WTC11 (cell line): ENCODE measurements around the gene ADAT3. TPM values are rescaled to one million over a fixed set of nuclear protein-coding genes. Genes with fewer than 3 reads are reported as not detected.

Experiments used
- ATAC-seq: fragments of 200-7000 bp; cut with Tn5 transposase; 2 replicates; pipeline ENCODE4 v1.10.0; 2021; ENCODE audit warnings: mild to moderate bottlenecking, moderate library complexity
- CTCF ChIA-PET: fragments of 300-600 bp; sonication (Branson Sonifier 250); formaldehyde crosslinking; loops from one replicate; lab custom pipeline; 2021; ENCODE audit warnings: antibody characterized with exemption; lab: Charles Lee
- POLR2A ChIA-PET: fragments of 350-600 bp; sonication (Branson Sonifier 250); formaldehyde crosslinking; loops from one replicate; lab custom pipeline; 2021; ENCODE audit warnings: antibody characterized with exemption; lab: Charles Lee
- DNase-seq: peaks from one replicate; pipeline ENCODE4 v3.0.0; 2021; ENCODE audit warnings: low spot score
- H3K27ac Mint-ChIP-seq: 2 replicates; pipeline ENCODE4 v1.8.0; 2021; ENCODE audit warnings: mixed read lengths
- H3K27me3 Mint-ChIP-seq: 2 replicates; pipeline ENCODE4 v1.8.0; 2021; ENCODE audit warnings: low read depth, mild to moderate bottlenecking, moderate library complexity, mixed read lengths
- H3K36me3 Mint-ChIP-seq: 2 replicates; pipeline ENCODE4 v1.8.0; 2021; ENCODE audit warnings: mixed read lengths
- H3K4me1 Mint-ChIP-seq: 2 replicates; pipeline ENCODE4 v1.8.0; 2022; ENCODE audit warnings: mixed read lengths
- H3K4me3 Mint-ChIP-seq: 2 replicates; pipeline ENCODE4 v1.8.0; 2021; ENCODE audit warnings: mild to moderate bottlenecking, moderate library complexity, mixed read lengths
- H3K9me3 Mint-ChIP-seq: 2 replicates; pipeline ENCODE4 v1.8.0; 2021; ENCODE audit warnings: mixed read lengths
- ATF1 ChIP-seq: sonication (generic); formaldehyde crosslinking; IDR thresholded peaks from 2 replicates; pipeline ENCODE4 v1.8.1; 2023; ENCODE audit warnings: mild to moderate bottlenecking, moderate library complexity, missing genetic modification reagents
- CDX4 ChIP-seq: fragments of 250-450 bp; sonication (Bioruptor Pico); IDR thresholded peaks from 2 replicates; pipeline ENCODE4 v1.9.0; 2021; ENCODE audit warnings: moderate library complexity, mild to moderate bottlenecking, inconsistent platforms, borderline replicate concordance
- CREB1 ChIP-seq: sonication (generic); formaldehyde crosslinking; IDR thresholded peaks from 2 replicates; pipeline ENCODE4 v1.8.0; 2023; ENCODE audit warnings: mild to moderate bottlenecking, missing genetic modification reagents
- E2F4 ChIP-seq: sonication (generic); formaldehyde crosslinking; IDR thresholded peaks from 2 replicates; pipeline ENCODE4 v1.8.1; 2022; ENCODE audit warnings: low read depth, mild to moderate bottlenecking, moderate library complexity, missing genetic modification reagents, borderline replicate concordance
- E2F5 ChIP-seq: sonication (generic); formaldehyde crosslinking; IDR thresholded peaks from 2 replicates; pipeline ENCODE4 v1.8.1; 2022; ENCODE audit warnings: mild to moderate bottlenecking, moderate library complexity, missing genetic modification reagents
- ERG ChIP-seq: fragments of 250-450 bp; sonication (Bioruptor Pico); IDR thresholded peaks from 2 replicates; pipeline ENCODE4 v1.8.0; 2021; ENCODE audit warnings: mild to moderate bottlenecking
- HMGA2 ChIP-seq: fragments of 250-450 bp; sonication (Bioruptor Pico); IDR thresholded peaks from 2 replicates; pipeline ENCODE4 v1.4.0; 2021; ENCODE audit warnings: mild to moderate bottlenecking, moderate library complexity
- HMGXB4 ChIP-seq: sonication (generic); formaldehyde crosslinking; IDR thresholded peaks from 2 replicates; pipeline ENCODE4 v1.8.1; 2023; ENCODE audit warnings: mild to moderate bottlenecking, moderate library complexity, missing genetic modification reagents
- IRF2 ChIP-seq: sonication (generic); formaldehyde crosslinking; IDR thresholded peaks from 2 replicates; pipeline ENCODE4 v1.8.0; 2022; ENCODE audit warnings: low read depth, missing genetic modification reagents, borderline replicate concordance
- JAZF1 ChIP-seq: fragments of 250-450 bp; sonication (Bioruptor Pico); IDR thresholded peaks from 2 replicates; pipeline ENCODE4 v1.9.0; 2021; ENCODE audit warnings: moderate library complexity, mild to moderate bottlenecking, inconsistent platforms
- JUN ChIP-seq: sonication (generic); formaldehyde crosslinking; IDR thresholded peaks from 2 replicates; pipeline ENCODE4 v1.8.0; 2023; ENCODE audit warnings: mild to moderate bottlenecking, missing genetic modification reagents
- MXD4 ChIP-seq: fragments of 250-450 bp; sonication (Bioruptor Pico); IDR thresholded peaks from 2 replicates; pipeline ENCODE4 v1.8.0; 2021; ENCODE audit warnings: mild to moderate bottlenecking, moderate library complexity, borderline replicate concordance
- NFYB ChIP-seq: sonication (generic); formaldehyde crosslinking; conservative IDR thresholded peaks from 2 replicates; pipeline ENCODE4 v1.8.0; 2022; ENCODE audit warnings: low read depth, missing genetic modification reagents
- NR1H2 ChIP-seq: sonication (generic); formaldehyde crosslinking; IDR thresholded peaks from 2 replicates; pipeline ENCODE4 v1.9.0; 2021; ENCODE audit warnings: mild to moderate bottlenecking, moderate library complexity, missing genetic modification reagents
- OVOL2 ChIP-seq: fragments of 250-450 bp; sonication (Bioruptor Pico); IDR thresholded peaks from 2 replicates; pipeline ENCODE4 v1.9.0; 2021; ENCODE audit warnings: mild to moderate bottlenecking, borderline replicate concordance
- PREB ChIP-seq: sonication (generic); formaldehyde crosslinking; IDR thresholded peaks from 2 replicates; pipeline ENCODE4 v1.8.1; 2022; ENCODE audit warnings: mild to moderate bottlenecking, missing genetic modification reagents, moderate library complexity, borderline replicate concordance
- TCF7 ChIP-seq: sonication (generic); formaldehyde crosslinking; IDR thresholded peaks from 2 replicates; pipeline ENCODE4 v1.8.0; 2022; ENCODE audit warnings: mild to moderate bottlenecking, low read depth, missing genetic modification reagents, moderate library complexity
- TEAD1 ChIP-seq: sonication (generic); formaldehyde crosslinking; IDR thresholded peaks from 2 replicates; pipeline ENCODE4 v1.8.0; 2022; ENCODE audit warnings: mild to moderate bottlenecking, missing genetic modification reagents
- USF1 ChIP-seq: sonication (generic); formaldehyde crosslinking; IDR thresholded peaks from 2 replicates; pipeline ENCODE4 v1.8.0; 2022; ENCODE audit warnings: mild to moderate bottlenecking, missing genetic modification reagents
- ZBTB21 ChIP-seq: sonication (generic); formaldehyde crosslinking; IDR thresholded peaks from 2 replicates; pipeline ENCODE4 v1.8.1; 2023; ENCODE audit warnings: mild to moderate bottlenecking, missing genetic modification reagents, borderline replicate concordance
- ZBTB43 ChIP-seq: sonication (generic); formaldehyde crosslinking; IDR thresholded peaks from 2 replicates; pipeline ENCODE4 v1.8.1; 2023; ENCODE audit warnings: mild to moderate bottlenecking, missing genetic modification reagents
- ZMAT4 ChIP-seq: fragments of 250-450 bp; sonication (Bioruptor Pico); IDR thresholded peaks from 2 replicates; pipeline ENCODE4 v1.9.0; 2021; ENCODE audit warnings: mild to moderate bottlenecking
- ZNF219 ChIP-seq: sonication (generic); formaldehyde crosslinking; IDR thresholded peaks from 2 replicates; pipeline ENCODE4 v1.8.0; 2023; ENCODE audit warnings: missing genetic modification reagents, mild to moderate bottlenecking, borderline replicate concordance
- total RNA-seq: library from RNA; stranded (reverse); gene quantifications from 3 replicates; pipeline ENCODE4 v1.2.3, GENCODE V29; 2021

ADAT3 gene
- total RNA-seq, 1 experiment from 2014 or later = 20.3 TPM

- TF ChIP-seq JAZF1 (CRISPR knock-in tag) (no peak), ZNF219 (CRISPR knock-in tag) (no peak), ZMAT4 (CRISPR knock-in tag) (no peak), E2F5 (CRISPR knock-in tag) (no peak)
- TF ChIP-seq, all 79 proteins: peak for 0
- CTCF ChIA-PET = no interaction called here
These were observed 13.8 kb downstream of the ADAT3 start for GRCh38 chr19:1918975-1919374.

GRCh38 chr19:1920644-1921043 is 15.4 kb downstream of the ADAT3 start:
- Mint-ChIP-seq H3K27ac (no peak overlapping the region), H3K9me3 (no peaks in the 10 kb centered on the region), H3K4me1 (no peaks in the 10 kb centered on the region), H3K27me3 (no peaks in the 10 kb centered on the region), H3K4me3 (no peak overlapping the region), H3K36me3 (peaks cover 35% of the 10 kb centered on the region)
- ChIA-PET POLR2A (no interaction called here), CTCF (interaction anchor here (1.1 to 1.3 kb wide), 2 partner anchors 9 to 23 kb away, joined by 3 to 5 read pairs; no protein-coding TSS in a partner anchor)
- TF ChIP-seq ZBTB21 = no peak
- no peak for TF ChIP-seq CREB1 (CRISPR knock-in tag)
- TF ChIP-seq OVOL2 (CRISPR knock-in tag) = no peak
- TF ChIP-seq JUN (CRISPR knock-in tag) = no peak
- no peak for TF ChIP-seq IRF2 (CRISPR knock-in tag)
- no peak for TF ChIP-seq ATF1 (CRISPR knock-in tag)
- no peak for TF ChIP-seq NR1H2 (CRISPR knock-in tag)
- no peak for TF ChIP-seq TCF7 (CRISPR knock-in tag)
- TF ChIP-seq HMGA2 (CRISPR knock-in tag) = no peak
- TF ChIP-seq CDX4 (CRISPR knock-in tag) = no peak
- TF ChIP-seq ZBTB43 (CRISPR knock-in tag) = no peak
- no peak for TF ChIP-seq E2F4
- TF ChIP-seq PREB (CRISPR knock-in tag) = no peak
- TF ChIP-seq NFYB = no peak
- ATAC-seq = no peak
- DNase-seq = no peak

More at GRCh38 chr19:1918975-1919374, 13.8 kb downstream of the ADAT3 start:
- H3K27ac Mint-ChIP-seq = no peak overlapping the region
- no peak for ATAC-seq
- H3K4me1 Mint-ChIP-seq = no peaks in the 10 kb centered on the region
- DNase-seq = no peak
- POLR2A ChIA-PET = no interaction called here
- no peaks in the 10 kb centered on the region for H3K9me3 Mint-ChIP-seq
- no peaks in the 10 kb centered on the region for H3K27me3 Mint-ChIP-seq
- H3K4me3 Mint-ChIP-seq = no peak overlapping the region
- H3K36me3 Mint-ChIP-seq = peaks cover 32% of the 10 kb centered on the region

GRCh38 chr19:1921326-1921725 is 16.1 kb downstream of the ADAT3 start:
- Mint-ChIP-seq H3K36me3 (peaks cover 35% of the 10 kb centered on the region), H3K27ac (no peak overlapping the region), H3K4me1 (no peaks in the 10 kb centered on the region), H3K4me3 (no peak overlapping the region), H3K27me3 (no peaks in the 10 kb centered on the region), H3K9me3 (no peaks in the 10 kb centered on the region)
- CTCF ChIA-PET = no interaction called here
- POLR2A ChIA-PET = no interaction called here
- no peak for DNase-seq
- ATAC-seq = no peak
- no peak for TF ChIP-seq USF1
- TF ChIP-seq TEAD1 (CRISPR knock-in tag) = no peak
- no peak for TF ChIP-seq ZNF219 (CRISPR knock-in tag)
- TF ChIP-seq NFYB = no peak
- no peak for TF ChIP-seq HMGXB4
- no peak for TF ChIP-seq ERG (CRISPR knock-in tag)
- TF ChIP-seq MXD4 (CRISPR knock-in tag) = no peak
